ENCODE results near the gene OR9A2. TPM values are rescaled to one million over a fixed set of nuclear protein-coding genes. Genes with fewer than 3 reads are reported as not detected.

The OR9A2 gene
- not detected for total RNA-seq

GRCh38 chr7:143027032-143027431, at the start of gene OR9A2:
Gene OR9A2 (minus strand): TSS chr7:143027132. CDS start chr7:143027132, 0 bp downstream.
- H3K36me3 Mint-ChIP-seq (ENCODE audit: low read depth) = no peaks in the 10 kb centered on the region
- CTCF ChIA-PET = no interaction called here
- H3K27ac Mint-ChIP-seq = no peak within 1 kb of the TSS
- H3K4me3 Mint-ChIP-seq = no peak within 1 kb of the TSS
- no peaks in the 10 kb centered on the region for H3K9me3 Mint-ChIP-seq
- peaks cover 5% of the 10 kb centered on the region for H3K27me3 Mint-ChIP-seq (ENCODE audit: low read depth)
- H3K4me1 Mint-ChIP-seq (ENCODE audit: low read depth) = no peaks in the 10 kb centered on the region
- no peak for DNase-seq
- intact Hi-C loops (cut with micrococcal nuclease) = no loop called here

- H3K27ac Mint-ChIP-seq = no peak overlapping the region
- intact Hi-C loops (cut with micrococcal nuclease) = no loop called here
- CTCF ChIA-PET = no interaction called here
- DNase-seq = no peak
- H3K27me3 Mint-ChIP-seq (ENCODE audit: low read depth) = peaks cover 10% of the 10 kb centered on the region
- H3K4me1 Mint-ChIP-seq (ENCODE audit: low read depth) = no peaks in the 10 kb centered on the region
- H3K4me3 Mint-ChIP-seq = no peak overlapping the region
- H3K9me3 Mint-ChIP-seq = no peaks in the 10 kb centered on the region
- H3K36me3 Mint-ChIP-seq (ENCODE audit: low read depth) = no peaks in the 10 kb centered on the region
Measured at GRCh38 chr7:143074141-143074540, 47.2 kb upstream of the OR9A2 start.

- no peak for DNase-seq
- CTCF ChIA-PET = no interaction called here
Measured at GRCh38 chr7:143073556-143073955, 46.6 kb upstream of the OR9A2 start.

GRCh38 chr7:143069912-143070500, 43.1 kb upstream of the OR9A2 start:
- Mint-ChIP-seq H3K4me3 (no peak overlapping the region), H3K27ac (no peak overlapping the region), H3K9me3 (no peaks in the 10 kb centered on the region), H3K4me1 (ENCODE audit: low read depth) (no peaks in the 10 kb centered on the region), H3K36me3 (ENCODE audit: low read depth) (no peaks in the 10 kb centered on the region), H3K27me3 (ENCODE audit: low read depth) (peaks cover 5% of the 10 kb centered on the region)
- intact Hi-C loops (cut with micrococcal nuclease) = no loop called here
- DNase-seq = no peak
- CTCF ChIA-PET = interaction anchor here (1.2 kb wide), 1 partner anchor 10 kb away, joined by 3 read pairs; no protein-coding TSS in a partner anchor

More at GRCh38 chr7:143073556-143073955, 46.6 kb upstream of the OR9A2 start:
- Mint-ChIP-seq H3K4me3 (no peak overlapping the region), H3K4me1 (ENCODE audit: low read depth) (no peaks in the 10 kb centered on the region), H3K27ac (no peak overlapping the region), H3K36me3 (ENCODE audit: low read depth) (no peaks in the 10 kb centered on the region), H3K27me3 (ENCODE audit: low read depth) (peaks cover 10% of the 10 kb centered on the region), H3K9me3 (no peaks in the 10 kb centered on the region)
- intact Hi-C loops (cut with micrococcal nuclease) = no loop called here

GRCh38 chr7:143068446-143068845, 41.5 kb upstream of the OR9A2 start:
- H3K4me3 Mint-ChIP-seq = no peak overlapping the region
- no peak overlapping the region for H3K27ac Mint-ChIP-seq
- no peak for DNase-seq
- H3K4me1 Mint-ChIP-seq (ENCODE audit: low read depth) = no peaks in the 10 kb centered on the region
- CTCF ChIA-PET = interaction anchor here (1.2 kb wide), 1 partner anchor 11 kb away, joined by 3 read pairs; no protein-coding TSS in a partner anchor
- no peaks in the 10 kb centered on the region for H3K9me3 Mint-ChIP-seq
- no peaks in the 10 kb centered on the region for H3K36me3 Mint-ChIP-seq (ENCODE audit: low read depth)
- intact Hi-C loops (cut with micrococcal nuclease) = no loop called here
- peaks cover 5% of the 10 kb centered on the region for H3K27me3 Mint-ChIP-seq (ENCODE audit: low read depth)

- no peaks in the 10 kb centered on the region for H3K36me3 Mint-ChIP-seq (ENCODE audit: low read depth)
- no peaks in the 10 kb centered on the region for H3K27me3 Mint-ChIP-seq (ENCODE audit: low read depth)
- no peaks in the 10 kb centered on the region for H3K4me1 Mint-ChIP-seq (ENCODE audit: low read depth)
- no peak overlapping the region for H3K4me3 Mint-ChIP-seq
- no peak overlapping the region for H3K27ac Mint-ChIP-seq
- CTCF ChIA-PET = interaction anchor here (0.5 to 0.8 kb wide), 2 partner anchors 13 to 127 kb away, joined by 3 to 5 read pairs; no protein-coding TSS in a partner anchor
- intact Hi-C loops (cut with micrococcal nuclease) = no loop called here
- H3K9me3 Mint-ChIP-seq = no peaks in the 10 kb centered on the region
- no peak for DNase-seq
Measured at GRCh38 chr7:143063741-143064140, 36.8 kb upstream of the OR9A2 start.

GRCh38 chr7:143055754-143056153, 28.8 kb upstream of the OR9A2 start:
- intact Hi-C loops (cut with micrococcal nuclease) = no loop called here
- H3K36me3 Mint-ChIP-seq (ENCODE audit: low read depth) = no peaks in the 10 kb centered on the region
- CTCF ChIA-PET = no interaction called here
- H3K27ac Mint-ChIP-seq = no peak overlapping the region
- no peaks in the 10 kb centered on the region for H3K9me3 Mint-ChIP-seq
- no peak for DNase-seq
- no peaks in the 10 kb centered on the region for H3K4me1 Mint-ChIP-seq (ENCODE audit: low read depth)
- H3K4me3 Mint-ChIP-seq = no peak overlapping the region
- peaks cover 5% of the 10 kb centered on the region for H3K27me3 Mint-ChIP-seq (ENCODE audit: low read depth)

GRCh38 chr7:143054621-143055020, 27.7 kb upstream of the OR9A2 start:
- DNase-seq = no peak
- Mint-ChIP-seq H3K36me3 (ENCODE audit: low read depth) (no peaks in the 10 kb centered on the region), H3K4me1 (ENCODE audit: low read depth) (no peaks in the 10 kb centered on the region), H3K27me3 (ENCODE audit: low read depth) (peaks cover 5% of the 10 kb centered on the region), H3K9me3 (no peaks in the 10 kb centered on the region), H3K27ac (no peak overlapping the region), H3K4me3 (no peak overlapping the region)
- intact Hi-C loops (cut with micrococcal nuclease) = no loop called here
- CTCF ChIA-PET = no interaction called here

- H3K4me1 Mint-ChIP-seq (ENCODE audit: low read depth) = peaks cover 6% of the 10 kb centered on the region
- no peak within 1 kb of the TSS for H3K27ac Mint-ChIP-seq
- CTCF ChIA-PET = no interaction called here
- peaks cover 5% of the 10 kb centered on the region for H3K27me3 Mint-ChIP-seq (ENCODE audit: low read depth)
- intact Hi-C loops (cut with micrococcal nuclease) = no loop called here
- H3K36me3 Mint-ChIP-seq (ENCODE audit: low read depth) = no peaks in the 10 kb centered on the region
- no peaks in the 10 kb centered on the region for H3K9me3 Mint-ChIP-seq
- DNase-seq = no peak
- H3K4me3 Mint-ChIP-seq = no peak within 1 kb of the TSS
Measured at GRCh38 chr7:143052041-143052440, 25.1 kb upstream of the OR9A2 start, which contains the start of gene OR6V1. Gene OR6V1 (plus strand): TSS chr7:143052341. CDS start chr7:143052341, 0 bp downstream.

GRCh38 chr7:143050931-143051330, 24.0 kb upstream of the OR9A2 start:
- intact Hi-C loops (cut with micrococcal nuclease) = no loop called here
- no peak overlapping the region for H3K4me3 Mint-ChIP-seq
- no peaks in the 10 kb centered on the region for H3K9me3 Mint-ChIP-seq
- no peak for DNase-seq
- H3K4me1 Mint-ChIP-seq (ENCODE audit: low read depth) = peaks cover 6% of the 10 kb centered on the region
- H3K36me3 Mint-ChIP-seq (ENCODE audit: low read depth) = no peaks in the 10 kb centered on the region
- H3K27me3 Mint-ChIP-seq (ENCODE audit: low read depth) = peaks cover 5% of the 10 kb centered on the region
- no peak overlapping the region for H3K27ac Mint-ChIP-seq
- CTCF ChIA-PET = interaction anchor here (1.0 kb wide), 2 partner anchors 13 to 48 kb away, joined by 3 to 5 read pairs; no protein-coding TSS in a partner anchor

- CTCF ChIA-PET = no interaction called here
- Mint-ChIP-seq H3K36me3 (ENCODE audit: low read depth) (no peaks in the 10 kb centered on the region), H3K4me1 (ENCODE audit: low read depth) (peaks cover 6% of the 10 kb centered on the region), H3K27ac (no peak overlapping the region), H3K27me3 (ENCODE audit: low read depth) (peaks cover 5% of the 10 kb centered on the region), H3K4me3 (no peak overlapping the region), H3K9me3 (no peaks in the 10 kb centered on the region)
- no peak for DNase-seq
- intact Hi-C loops (cut with micrococcal nuclease) = no loop called here
Measured at GRCh38 chr7:143049362-143049761, 22.4 kb upstream of the OR9A2 start.

- no peak overlapping the region for H3K27ac Mint-ChIP-seq
- intact Hi-C loops (cut with micrococcal nuclease) = no loop called here
- CTCF ChIA-PET = no interaction called here
- H3K4me3 Mint-ChIP-seq = no peak overlapping the region
- DNase-seq = no peak
- H3K27me3 Mint-ChIP-seq (ENCODE audit: low read depth) = peaks cover 5% of the 10 kb centered on the region
- H3K4me1 Mint-ChIP-seq (ENCODE audit: low read depth) = peaks cover 6% of the 10 kb centered on the region
- H3K36me3 Mint-ChIP-seq (ENCODE audit: low read depth) = no peaks in the 10 kb centered on the region
- H3K9me3 Mint-ChIP-seq = no peaks in the 10 kb centered on the region
Measured at GRCh38 chr7:143048827-143049226, 21.9 kb upstream of the OR9A2 start.

- DNase-seq = no peak
- CTCF ChIA-PET = interaction anchor here (1.9 kb wide), 1 partner anchor 168 kb away, joined by 9 read pairs; no protein-coding TSS in a partner anchor
- no peaks in the 10 kb centered on the region for H3K36me3 Mint-ChIP-seq (ENCODE audit: low read depth)
- H3K9me3 Mint-ChIP-seq = no peaks in the 10 kb centered on the region
- intact Hi-C loops (cut with micrococcal nuclease) = no loop called here
- H3K4me3 Mint-ChIP-seq = no peak overlapping the region
- H3K27ac Mint-ChIP-seq = no peak overlapping the region
- no peaks in the 10 kb centered on the region for H3K27me3 Mint-ChIP-seq (ENCODE audit: low read depth)
- H3K4me1 Mint-ChIP-seq (ENCODE audit: low read depth) = peaks cover 6% of the 10 kb centered on the region
Measured at GRCh38 chr7:143047326-143047725, 20.4 kb upstream of the OR9A2 start.
